Kidney tubule cell (primary cell): ENCODE measurements around the gene MYO16.

Source experiments
- DNase-seq: peaks from one replicate; pipeline ENCODE4 v3.0.0-alpha.2; 2018; ENCODE audit warnings: low spot score

The MYO16 gene

DNA sequence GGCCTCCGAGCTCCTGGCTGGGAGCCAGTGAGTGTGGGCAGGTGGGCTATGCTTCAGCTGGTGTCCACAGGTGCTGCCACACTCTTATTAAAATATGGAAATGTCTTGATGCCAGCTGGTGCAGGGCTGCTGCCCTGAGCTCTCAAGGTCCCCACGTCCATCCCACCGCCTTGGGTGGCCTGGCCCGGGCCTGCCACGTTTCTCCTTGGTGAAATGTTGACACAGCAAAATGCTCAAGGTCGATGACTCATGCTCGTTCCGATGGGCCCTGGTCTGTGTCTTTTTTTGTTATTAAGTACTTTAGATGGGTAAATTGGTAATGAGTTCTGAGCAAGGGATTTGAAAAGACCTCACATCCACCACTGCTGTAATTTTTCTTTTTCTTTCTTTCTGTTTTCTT lies 524.7 kb downstream of the MYO16 start:
- peak; percentile 24 for DNase-seq

DNA sequence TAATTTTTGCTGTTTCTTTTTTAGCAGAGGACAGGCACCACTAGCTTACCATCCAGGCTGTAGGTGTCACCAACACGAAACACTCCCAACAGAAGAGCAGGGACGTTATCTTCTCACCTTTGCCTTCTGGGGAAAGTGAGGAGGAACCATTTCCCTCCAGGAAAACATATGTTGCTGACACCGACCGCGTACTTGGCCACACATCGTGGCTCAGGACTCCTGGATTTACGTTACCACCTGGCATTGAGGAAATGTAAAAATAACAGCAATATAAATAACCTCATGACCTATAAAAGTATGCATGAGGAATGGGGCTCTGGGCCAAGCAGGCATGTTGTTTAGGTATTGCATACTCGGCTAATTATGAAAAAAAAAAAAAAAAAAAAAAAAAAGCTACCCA lies 525.1 kb downstream of the MYO16 start:
- DNase-seq, result peak; percentile 10

DNA sequence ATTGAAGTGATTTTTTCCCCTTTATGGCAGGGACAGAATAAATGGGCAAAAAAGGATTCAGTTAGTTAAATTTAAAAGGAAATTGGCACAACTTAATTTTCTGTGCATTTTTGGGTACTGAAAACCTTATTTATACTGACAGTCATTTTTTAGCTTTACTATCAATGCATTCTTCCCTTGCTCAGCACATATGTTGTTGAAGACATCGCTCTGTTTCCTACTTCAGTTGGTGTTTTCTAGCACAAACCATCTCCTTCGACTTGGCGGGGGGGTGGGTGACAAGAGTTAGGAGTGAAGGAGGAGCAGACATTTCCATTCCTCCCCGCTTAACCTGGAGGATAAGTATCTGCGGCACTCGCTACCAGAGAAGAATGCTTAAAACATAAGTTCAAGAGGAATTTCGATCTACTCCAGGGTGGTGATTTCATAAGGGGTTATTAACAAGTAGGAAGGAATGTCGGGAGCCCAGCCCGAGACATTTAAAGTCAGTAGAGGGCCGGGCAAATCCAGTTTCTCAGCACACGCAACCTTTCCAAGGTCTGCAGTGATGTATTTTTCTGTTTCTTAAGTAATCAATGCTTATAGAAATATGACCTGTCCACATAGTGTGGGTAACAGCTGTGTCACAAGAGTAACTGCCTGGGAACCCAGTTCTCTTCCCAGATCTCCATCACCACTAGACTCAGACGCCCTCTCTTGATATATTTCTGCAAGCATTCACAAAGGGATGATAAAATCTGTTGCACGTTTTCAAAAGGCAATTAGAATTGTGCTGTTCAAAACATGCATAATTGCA lies 525.8 kb downstream of the MYO16 start:
- DNase-seq, result peak; percentile 80

DNA sequence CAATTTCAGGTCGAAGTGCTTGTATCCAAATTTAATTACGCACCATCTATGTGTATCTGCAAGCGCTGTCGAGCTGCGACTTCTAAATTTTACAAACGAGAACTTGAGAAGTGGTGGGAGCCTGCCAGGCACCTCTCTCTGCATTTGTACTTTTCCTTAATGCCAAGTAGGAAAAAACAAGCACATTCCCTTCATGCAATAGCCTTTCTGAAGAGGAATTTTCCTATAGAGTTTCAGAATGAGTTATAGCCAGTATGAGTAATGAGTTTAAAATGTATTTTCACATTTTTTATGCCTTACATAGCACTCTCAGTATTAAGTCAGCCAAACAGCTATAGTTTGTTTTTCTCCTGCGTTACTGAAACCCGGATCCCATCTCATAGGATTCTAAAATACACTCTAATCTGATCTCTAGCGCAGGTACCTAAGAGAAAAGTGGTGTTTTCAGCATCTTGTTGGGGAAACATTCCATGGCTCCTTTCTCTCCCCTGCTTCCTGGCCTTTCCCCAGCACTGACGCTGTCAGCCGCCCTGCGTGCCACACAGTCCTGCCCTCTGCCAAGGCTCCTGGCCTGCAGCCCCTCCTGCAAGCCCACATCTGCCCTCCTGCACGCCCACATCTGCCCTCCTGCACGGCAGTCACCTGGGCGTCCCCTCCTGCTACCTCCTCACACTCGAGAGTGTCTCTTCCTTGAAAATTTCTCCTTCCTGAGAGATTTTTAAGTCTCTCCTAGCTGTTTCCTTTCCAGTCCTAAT lies 526.9 kb downstream of the MYO16 start:
- peak; percentile 89 for DNase-seq

DNA sequence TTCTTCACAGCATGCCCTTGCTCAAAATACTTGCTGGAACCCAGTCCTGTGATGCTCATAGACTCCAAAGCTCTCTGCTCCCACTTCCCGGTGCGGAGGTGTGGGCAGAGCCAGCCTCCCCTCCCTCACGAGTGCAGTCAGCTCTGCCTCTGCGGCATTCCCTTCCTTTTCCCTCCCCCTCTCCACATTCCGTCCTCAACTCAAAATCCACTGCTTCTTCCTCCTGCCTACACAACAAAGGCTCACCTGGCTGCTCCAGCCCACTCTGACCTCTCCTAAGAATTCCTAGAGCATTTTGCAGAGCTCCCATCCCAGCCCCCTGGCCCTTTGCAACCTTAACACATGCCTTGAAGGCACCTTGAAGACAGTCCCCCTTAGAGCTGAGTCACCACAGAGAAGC lies 527.9 kb downstream of the MYO16 start:
- DNase-seq, result peak; percentile 89

DNA sequence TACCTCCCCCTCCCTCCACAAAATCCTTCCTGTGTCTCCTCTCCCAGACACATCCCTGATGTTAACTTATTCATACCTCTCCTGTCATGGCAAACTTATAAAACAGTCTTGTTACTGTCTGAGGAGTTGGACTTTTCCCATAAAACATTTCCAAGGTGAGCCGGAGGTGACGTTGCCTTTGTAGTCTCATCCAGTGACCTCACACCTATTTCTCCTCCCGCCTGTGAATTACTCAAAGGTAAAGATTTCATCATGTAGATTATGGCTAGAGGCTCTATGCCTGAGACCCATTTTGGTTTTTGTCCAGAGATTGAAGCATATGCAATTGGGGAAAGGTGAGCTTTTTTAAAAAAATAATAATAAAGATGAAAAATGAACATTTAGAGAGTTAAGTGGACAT lies 529.0 kb downstream of the MYO16 start:
- peak; percentile 29 for DNase-seq

DNA sequence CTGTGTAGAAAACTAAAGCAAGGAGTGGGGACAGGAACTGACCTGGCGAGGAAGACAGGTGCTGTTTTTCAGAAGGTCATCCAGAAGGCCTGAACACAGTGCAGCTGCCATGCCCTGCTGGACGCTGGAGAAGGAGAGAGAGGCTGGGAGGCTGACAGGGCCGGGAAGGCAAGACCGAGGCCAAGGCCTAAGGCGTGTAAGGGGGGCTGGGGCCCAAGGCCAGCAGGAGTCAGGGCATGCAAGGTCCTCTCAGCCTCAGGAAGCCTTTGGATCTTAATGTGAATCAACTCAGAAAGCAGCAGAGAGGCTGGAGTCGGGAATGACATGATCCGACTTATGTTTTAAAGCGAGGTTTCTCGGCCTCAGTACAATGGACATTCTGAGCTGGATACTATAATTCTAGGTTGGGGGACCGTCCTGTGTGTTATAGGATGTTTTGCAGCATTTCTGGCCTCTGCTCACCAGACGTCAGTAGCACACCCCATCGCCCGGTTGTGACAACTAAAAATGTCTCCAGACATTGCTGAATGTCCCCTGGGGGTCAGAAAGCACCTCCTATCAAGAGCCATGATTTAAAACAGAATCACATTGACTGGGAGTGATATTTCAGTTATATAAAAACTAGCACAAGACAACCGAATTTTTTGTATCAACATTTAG lies 530.4 kb downstream of the MYO16 start:
- DNase-seq, result peak; percentile 4

DNA sequence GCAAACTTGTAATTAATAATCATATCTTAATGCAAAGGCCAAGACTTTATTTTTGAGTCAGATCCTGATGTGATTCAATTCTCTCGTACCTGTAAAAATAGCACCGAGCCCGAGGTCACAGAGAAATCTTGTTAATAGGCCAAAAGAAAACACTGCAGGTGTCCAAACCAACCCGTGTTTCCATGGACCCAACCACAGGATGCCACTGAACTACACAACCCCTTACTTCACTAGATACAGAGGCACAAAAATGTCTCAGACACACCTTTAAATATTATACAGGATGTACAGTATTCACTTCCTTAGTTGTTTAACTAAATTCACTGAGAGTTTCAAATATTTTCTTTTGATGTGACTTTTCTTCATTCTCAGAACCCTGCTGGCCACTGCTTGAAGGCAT lies 530.9 kb downstream of the MYO16 start:
- peak; percentile 58 for DNase-seq

DNA sequence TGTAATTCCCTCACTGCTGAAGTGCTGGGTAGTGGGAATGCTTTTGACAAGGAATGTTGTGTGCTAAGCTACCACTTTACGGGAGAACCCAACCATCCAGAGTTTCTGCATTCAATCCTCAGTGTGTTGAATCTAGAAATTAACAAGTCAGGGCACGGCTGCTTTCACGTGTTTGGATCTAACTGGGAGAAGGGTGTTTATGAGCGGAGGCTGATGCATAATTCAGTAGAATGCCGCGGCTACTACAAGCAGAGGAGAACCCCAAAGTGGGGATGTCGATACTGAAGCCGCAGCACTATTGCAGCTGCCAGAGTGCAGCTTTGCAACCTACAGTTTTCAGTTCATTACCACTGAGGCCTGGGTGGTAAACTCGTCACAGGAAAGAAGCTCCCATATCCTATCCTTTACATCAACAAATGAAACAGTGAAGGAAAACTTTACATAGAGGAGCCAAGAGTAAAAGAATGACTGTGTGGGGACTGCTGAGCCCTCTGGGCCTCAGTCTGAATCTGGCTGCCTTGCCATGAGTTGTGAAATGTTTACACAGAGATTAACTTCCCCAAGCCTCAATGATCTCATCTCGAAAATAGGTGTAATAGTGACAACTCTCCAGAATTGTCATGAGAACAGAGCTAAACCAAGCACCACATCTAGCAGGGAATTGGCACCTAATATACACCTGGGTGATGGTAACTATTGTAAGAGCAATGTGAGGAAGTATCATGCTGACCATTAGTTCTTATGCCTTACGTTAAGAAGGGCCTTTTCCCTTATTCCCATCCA lies 531.7 kb downstream of the MYO16 start:
- peak; percentile 80 for DNase-seq

DNA sequence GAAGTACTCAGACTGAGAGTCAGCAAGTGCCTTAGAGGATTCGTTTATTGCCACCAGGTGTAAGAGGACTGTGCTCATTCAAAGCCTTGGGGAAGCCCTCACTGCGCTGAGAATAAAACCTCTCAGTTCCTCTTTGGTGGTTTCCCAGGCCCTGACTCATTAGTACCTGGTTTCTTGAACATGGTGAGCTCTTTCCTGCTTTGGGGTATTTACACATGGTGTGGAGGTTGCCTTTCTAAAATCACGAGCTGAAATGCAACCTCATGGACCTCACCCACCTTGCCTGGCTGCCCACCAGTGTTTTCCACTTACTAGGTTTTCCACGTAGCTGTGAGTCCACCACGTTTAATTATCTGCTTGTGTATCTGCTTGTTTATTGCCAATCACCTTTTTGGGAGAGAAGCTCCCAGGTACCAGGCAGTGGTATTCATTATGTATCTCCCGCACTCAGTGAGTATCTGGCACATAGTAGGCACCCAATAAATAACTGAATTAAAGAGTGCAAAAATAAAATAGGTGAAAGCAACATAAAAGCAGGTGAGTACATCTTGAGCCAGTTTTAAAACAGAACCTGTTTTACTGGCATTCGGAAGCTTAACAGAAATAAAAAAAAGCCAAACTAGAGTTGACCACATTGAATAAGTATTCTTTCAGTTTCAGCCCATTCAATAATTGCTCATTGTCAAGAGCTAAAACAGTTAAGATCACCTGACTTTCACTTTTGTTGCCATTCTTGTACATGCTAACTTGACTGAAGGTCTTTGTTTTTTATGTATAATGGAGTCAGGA lies 533.0 kb downstream of the MYO16 start:
- DNase-seq, result peak; percentile 90

DNA sequence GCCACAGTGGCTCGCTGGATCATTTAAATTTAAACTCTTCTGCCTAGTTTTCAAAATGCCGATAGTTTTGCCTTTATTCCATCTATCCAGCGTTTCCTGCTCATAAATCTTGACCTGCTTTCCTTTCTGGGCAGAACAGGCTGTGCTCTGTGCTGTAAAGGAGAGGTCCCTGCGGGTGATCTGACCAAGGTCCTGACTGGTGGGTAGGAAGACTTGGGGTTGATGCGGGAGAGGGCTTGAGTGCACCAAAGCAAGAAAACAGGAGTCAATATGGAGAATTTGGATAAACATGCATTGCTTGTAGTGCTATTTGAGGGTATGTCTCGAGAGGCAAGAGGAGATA lies 533.6 kb downstream of the MYO16 start:
- peak; percentile 36 for DNase-seq

DNA sequence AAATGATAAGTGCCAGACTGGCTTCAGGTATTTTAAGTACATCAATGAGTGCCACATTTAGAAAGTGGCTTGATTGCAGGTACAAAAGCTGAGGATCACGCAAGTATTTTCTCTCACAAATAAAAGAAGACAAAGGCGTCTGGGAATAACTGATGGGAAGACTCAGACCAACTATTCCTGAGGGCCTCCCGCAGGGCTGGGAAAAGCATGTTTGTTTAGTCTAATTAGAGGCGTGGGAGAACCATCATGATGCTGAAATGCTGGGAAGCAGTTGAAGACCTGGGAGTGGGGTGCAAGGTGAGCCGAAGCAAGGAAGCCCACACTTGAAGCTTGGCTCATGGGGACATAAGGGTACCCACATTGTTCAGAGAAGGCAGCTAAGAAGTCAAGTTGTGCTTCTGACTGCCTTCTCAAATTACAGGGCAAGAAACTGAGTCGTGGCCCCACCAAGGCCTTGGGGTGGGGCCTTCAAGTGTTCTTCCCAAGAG lies 536.0 kb downstream of the MYO16 start:
- no peak for DNase-seq

DNA sequence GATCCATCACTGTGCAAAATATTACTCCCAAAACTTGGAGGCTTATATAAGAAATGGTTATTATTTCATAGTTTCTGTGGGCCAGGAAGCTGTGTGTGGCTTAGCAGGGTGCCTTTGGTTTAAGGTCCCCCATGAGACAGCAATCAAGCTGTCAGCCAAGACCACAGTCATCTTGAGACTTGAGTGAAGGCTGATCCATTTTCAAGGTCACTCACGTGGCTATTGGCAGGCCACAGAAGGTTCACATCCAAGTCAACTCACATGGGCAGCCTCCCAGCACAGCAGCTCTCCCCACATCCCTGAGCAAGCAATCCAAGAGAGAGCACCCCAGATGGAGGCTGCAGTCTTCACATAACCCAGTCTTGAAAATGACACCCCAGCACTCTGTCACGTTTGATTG lies 537.4 kb downstream of the MYO16 start:
- no peak for DNase-seq

DNA sequence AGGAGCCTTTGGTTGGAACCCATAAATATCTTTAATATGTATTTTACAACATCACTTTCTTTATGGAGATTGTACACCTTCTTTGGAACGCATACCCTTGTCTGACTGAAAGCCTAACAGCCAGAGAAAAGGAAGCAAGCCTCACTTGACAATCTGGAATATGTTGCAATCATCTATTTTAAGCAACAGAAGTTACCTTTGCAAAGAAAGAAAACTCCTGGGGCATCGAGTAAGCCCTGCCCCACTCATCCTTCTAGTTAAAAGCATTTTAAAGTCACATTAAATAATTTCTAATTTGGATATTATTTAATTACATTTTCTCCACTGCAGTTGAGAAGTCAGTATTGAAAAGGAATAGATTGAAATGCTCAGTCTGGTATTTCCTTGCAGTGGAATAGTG lies 542.7 kb downstream of the MYO16 start:
- DNase-seq, result no peak

DNA sequence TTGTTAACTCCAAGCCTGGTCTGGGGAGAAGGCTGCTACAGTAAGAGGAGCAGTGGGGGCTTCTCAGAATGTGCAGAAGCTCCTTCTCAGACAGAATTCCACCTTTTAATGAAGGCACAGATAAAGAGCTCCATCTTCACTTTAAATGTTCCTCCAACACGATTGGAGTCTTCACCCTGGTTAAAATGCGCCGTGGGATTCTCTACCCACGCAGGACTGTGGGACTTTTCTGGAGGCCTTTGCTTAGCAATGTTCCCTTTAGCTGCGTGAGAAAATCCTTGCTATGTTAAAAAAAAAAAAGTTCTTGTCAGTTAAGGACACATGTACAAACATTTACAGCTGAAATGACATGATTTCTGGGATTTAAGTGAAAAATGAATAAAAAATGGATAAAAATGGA lies 546.3 kb downstream of the MYO16 start:
- DNase-seq, result no peak

DNA sequence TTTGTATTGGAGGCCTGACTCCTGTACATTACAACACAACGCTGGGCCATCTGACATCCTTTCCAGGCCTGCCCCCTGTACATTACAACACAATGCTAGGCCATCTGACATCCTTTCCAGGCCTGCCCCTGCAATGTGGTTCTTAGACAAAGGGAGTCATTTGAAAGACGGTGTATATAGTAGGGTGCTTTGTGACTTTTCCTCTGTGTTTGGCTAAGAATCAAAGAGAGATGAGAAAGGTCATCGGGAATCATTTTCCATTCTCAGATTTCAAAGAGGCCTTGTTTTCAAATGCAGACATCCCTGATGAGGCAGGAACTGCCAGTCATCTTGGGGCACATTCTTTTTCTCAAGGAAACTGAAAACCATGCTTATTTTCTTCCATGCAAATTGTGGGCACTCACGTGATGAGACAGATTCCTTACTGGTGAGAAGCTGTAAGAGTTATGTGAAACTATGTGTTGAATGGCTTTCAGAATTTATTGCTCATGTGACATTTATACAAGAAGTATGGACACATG lies 551.6 kb downstream of the MYO16 start:
- peak; percentile 86 for DNase-seq

DNA sequence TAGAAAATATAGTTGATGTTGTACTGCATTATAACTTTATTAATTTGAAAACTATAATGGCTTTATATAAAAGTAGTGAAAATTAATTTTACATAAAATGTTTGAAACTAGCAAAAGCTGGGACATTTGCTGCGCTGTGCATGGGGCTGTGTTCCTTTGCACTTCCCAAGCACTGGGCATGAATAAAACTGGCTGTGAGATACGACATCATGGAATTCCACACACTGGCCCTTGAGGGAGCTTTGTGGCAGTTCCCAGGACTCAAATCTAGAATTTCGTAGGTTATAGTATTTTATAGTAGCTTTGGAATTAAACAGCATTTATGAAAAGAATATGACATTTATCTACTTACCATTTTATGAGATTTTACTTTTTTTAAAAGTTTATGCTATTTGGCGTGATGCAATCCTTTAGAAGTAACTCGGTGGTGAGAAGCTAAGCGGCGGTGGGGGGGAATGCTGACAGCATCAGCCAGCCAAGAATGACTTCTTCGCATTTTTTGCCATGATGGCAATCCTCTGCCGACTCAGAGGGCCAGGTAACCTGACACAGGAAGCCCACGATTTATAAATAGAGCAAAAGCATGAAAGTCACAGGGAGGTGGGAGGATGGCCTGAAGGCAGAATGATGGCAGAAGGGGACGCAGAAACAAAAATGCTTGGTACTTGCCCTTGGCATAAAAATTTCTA lies 553.5 kb downstream of the MYO16 start:
- no peak for DNase-seq

DNA sequence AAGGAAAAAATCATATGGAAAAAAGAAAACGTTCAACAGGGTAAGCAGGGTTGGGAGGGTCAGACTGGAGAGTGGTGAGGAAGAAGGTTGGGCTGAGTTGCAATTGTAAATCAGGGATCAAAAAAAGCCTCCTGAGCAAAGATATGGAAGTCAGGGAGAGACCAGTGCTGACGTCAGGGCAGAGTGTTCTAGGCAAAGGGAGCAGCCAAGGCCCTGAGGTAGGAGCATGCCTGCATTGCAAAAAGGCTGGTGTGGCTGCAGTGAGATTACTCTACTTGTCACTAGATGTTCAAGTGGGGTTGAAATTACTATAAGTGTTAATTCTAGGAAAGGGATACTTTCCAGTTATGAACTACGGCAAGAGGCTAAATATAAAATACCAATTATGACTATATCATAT lies 562.0 kb downstream of the MYO16 start:
- no peak for DNase-seq

DNA sequence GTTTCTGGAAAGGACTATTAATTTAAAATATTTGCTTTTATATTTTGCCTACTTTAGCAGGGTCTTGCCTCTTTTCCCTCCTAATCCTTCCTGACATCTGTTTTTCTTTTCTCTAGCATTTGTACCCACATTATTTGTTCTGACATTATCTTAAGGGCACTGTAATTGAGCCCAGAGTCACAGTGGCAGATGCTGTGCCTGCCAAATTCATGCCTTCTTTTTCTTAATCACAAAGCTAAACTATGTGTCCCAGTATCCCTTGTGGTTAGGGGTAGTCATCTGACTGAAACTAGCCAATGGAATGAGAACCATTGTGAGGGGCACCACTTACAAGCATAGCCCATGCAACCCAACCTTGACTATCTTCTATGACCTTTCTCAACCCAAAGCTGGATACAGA lies 562.9 kb downstream of the MYO16 start:
- no peak for DNase-seq

DNA sequence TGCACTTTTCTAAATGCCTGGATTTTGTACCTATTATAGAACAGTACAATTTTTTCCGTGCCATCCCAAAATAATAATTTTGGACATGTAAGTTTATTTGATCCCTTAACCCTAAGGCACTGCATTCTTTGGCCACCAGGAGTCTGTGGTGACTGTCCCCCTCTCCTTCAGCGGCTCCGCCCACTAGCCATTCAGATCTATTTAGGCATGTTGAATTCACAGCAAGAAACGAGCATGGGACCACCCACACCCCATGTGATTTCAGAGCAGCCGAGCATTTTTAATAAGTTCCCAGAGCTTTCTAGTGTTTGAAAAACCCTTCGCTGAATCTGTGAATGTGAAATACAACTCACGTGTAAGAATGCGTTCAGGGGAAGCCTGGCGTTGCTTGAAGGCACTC lies 567.5 kb downstream of the MYO16 start:
- no peak for DNase-seq

DNA sequence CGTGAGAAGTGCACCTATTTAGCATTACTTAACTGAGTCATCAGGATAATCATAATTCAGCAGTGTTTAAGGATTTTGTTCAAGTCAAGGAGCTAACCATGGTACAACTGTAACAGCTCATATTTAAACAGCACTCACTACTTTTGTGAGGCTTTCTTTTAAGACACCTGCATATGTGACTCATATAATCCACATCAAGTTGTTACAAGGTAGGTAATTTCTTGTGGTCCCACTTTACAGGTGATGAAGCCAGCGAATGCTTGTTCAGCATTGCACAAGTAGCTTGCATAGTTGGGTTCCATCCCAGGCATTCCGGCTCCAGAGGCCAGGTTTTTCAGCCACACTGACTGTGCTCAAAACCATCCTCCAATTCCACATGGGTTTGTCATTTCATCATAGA lies 569.2 kb downstream of the MYO16 start:
- peak; percentile 48 for DNase-seq
